ENCODE data around the gene AP3S2.
A peak's percentile ranks its signal among the peaks of the same experiment; 100 is the strongest.
"Not testable (repeated sequence)": the region's sequence is repeated elsewhere in the genome, so short reads cannot be mapped to it uniquely, and the experiment has no call there.

The AP3S2 gene

DNA sequence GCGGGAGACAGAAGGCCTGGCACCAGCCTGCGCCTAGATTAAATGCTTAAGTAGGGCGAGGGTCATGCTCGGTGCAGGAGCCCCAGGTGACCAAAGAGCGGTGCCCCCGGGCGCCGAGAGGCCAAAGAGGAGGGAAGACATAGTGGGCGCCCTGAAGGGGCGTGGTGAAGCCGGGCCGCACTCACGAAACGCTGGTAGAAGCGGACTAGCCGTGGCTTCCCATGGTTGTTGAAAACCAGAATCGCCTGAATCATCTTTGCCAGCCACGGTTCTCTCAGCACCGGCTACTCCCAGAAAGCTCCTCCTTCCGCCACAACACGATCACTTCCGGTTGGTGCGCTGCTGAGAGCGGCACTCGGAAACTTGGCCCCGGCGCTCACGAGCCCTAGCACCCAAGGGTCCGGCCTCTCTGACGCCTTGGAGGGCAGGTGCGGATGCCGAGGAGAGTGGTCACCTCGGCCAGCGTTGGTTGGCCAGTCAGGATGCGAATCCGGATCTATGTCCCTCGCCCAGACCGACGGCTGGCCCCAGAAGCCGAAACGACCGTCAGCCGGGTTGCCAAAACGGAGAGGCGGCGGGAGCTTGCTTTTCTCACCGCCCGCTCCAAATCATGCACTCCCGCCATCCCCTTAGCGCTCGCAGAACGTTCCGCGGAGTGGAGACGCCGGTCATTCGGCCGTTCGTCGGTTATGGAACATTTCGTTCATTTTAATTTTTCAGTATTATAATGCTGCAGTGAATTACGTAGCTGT is at the start of gene AP3S2:
Gene AP3S2 (minus strand): TSS at position 299 of the 752 bp plus-strand sequence. CDS start 45 bp downstream, at position 254.
- peak; percentile 77 to 89 (median 88) for DNase-seq (ENCODE audit: low read depth in 3 of 3)

DNA sequence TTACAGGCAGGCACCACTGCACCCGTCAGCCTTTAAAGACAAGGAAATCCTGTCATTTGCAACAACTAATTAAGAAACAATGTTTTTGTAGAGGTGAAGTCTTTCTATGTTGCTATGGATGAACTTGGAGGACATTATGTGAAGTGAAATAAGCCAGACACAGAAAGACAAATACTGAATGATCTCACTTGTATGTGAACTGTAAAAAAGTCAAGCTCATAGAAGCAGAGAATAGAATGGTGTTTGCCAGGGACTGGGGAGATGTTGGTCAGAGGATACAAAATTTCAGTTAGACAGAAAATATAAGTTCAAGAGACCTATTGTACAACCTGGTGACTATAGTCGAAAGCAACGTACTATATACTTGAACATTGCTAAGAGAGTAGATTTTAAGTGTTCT is 46.1 kb upstream of the AP3S2 start:
- no peak for DNase-seq (ENCODE audit: low read depth in 3 of 3)

DNA sequence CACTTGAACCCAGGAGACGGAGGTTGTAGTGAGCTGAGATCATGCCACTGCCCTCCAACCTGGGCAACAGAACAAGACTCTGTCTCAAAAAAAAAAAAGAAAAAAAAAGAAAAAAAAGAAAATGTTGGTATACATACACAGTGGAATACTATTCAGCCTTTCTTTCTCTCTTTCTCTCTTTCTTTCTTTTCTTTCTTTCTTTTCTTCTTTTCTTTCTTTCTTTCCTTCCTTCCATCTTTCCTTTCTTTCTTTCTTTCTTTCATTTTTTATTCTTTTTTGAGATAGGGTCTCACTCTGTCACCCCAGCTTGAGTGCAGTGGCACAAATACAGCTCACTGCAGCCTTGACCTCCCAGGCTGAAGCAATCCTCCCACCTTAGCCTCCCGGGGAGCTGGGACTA is 45.6 kb upstream of the AP3S2 start:
- DNase-seq (ENCODE audit: low read depth in 3 of 3) = not testable (repeated sequence)

DNA sequence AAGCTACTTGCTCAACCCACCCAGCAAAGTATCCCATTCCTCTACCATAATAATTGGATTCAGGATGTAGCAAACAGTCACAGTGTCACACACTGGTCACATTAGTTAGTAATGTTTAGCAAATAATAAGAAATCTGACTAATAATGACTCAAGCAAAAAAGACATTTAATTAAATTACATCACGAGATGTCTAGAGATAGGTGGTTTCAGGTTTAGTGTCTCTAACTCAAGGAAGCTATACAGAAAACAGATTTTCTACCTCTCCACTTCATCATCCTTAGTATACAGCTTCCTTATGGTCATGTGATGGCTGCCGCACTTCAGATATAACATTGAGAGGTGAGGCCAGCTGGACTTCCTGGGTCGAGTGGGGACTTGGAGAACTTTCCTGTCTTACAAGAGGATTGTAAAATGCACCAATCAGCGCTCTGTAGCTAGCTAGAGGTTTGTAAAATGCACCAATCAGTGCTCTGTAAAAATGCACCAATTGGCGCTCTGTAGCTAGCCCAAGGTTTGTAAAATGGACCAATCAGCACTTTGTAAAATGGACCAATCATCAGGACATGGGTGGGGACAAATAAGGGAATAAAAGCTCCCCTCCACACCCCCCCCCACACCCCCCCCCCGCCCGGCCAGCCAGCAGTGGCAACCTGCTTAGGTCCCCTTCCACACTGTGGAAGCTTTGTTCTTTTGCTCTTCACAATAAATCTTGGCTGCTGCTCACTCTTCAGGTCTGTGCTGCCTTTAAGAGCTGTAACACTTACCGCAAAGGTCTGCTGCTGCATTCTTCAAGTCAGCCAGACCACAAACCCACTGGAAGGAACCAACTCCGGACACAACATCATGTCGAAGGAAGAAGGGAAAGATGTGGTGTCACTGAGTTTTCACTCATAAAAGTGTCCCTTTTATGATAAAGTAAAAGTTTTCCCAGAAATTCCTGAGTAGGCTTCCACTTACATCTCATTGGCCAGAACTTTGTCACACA is 43.9 kb upstream of the AP3S2 start:
- DNase-seq (ENCODE audit: low read depth in 3 of 3) = no peak

DNA sequence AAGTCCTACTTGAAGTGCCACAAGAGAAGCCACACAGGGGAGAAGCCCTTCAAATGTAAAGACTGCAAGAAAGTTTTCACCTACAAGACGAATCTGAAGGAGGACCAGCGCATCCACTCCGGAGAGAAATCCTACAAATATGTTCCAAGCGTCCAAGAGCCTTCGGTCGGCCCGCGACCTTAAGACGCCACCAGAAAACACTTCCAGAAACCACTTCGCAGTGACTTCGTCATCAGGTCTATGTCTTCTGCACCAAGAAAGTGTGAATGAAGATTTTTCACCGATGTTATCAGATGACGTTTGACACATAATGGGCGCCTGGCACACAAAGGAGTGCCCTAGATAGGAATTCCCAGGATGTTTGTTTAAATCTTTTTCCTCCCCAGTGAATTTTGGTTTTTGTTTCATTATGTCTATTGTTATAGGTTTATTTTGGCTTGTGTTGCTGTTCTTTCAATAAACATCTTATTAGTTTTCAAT is 43.0 kb upstream of the AP3S2 start:
- DNase-seq (ENCODE audit: low read depth in 3 of 3) = no peak

DNA sequence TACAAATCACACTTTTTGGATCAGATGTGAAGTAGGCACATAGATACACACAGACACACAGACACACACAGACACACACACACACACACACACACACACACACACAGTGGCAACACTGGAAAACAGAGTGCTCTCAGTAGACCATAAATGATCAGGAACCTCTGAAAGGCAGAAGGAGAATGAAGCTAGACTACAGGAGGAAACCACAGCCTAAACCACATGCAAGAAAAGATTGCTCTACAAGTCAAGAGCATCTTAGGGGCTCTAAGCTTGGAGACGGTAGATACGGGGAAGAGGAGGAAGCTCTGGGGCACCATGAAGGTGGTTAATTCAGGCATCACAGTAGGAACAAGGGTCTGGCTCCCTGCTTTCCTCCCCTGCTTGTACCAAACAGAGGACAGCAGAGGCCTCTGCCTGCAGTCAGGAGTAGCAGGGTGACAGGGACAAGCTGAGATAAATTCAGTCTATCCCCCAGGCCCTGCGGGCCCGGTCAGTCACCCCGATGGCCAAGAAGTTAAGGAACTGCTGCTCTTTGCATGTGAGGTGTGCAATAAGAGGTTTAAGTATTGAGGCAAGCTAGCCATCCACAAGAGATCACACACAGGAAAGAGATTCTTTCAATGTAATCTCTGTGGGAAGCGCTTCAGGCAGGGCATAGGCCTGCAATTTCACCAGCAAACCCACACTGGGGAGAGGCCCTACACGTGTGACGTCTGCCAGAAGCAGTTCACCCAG is 42.4 kb upstream of the AP3S2 start:
- DNase-seq (ENCODE audit: low read depth in 3 of 3) = no peak

DNA sequence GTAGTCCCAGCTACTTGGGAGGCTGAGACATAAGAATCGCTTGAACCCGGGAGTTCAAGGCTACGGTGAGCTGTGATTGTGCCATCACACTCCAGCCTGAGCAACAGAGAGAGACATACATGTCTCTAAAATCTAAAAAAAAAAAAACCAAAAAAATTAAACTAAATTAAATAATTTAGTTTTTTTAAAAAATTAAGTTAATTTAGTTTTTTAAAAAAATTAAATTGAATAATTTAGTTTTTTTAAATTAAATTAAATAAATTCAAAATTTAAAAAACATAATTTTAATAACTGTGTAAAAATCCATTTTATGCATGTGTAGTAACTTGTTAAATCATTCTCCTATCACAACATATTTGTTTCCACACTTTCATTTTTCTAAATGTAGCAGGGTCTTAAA is 39.1 kb upstream of the AP3S2 start:
- DNase-seq (ENCODE audit: low read depth in 3 of 3) = no peak

DNA sequence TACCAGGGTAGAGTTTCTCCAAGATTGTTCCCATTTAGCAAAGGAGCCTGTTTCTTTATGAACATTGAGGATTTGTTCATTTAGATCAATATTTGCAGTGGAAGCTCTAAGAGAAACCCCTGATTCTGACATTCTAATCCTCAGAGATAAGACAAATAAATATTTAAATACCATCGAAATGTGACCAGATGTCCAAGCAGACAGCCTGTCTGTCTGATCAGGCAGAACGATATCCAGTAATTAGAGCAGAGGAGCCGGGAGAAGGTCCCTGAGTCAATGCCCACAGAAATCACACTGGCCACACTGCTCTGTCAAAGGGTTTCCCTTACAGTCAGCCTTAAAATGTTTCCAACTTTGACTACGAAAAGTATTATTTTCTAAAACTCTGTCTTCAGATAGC is 34.6 kb upstream of the AP3S2 start:
- no peak for DNase-seq (ENCODE audit: low read depth in 3 of 3)

DNA sequence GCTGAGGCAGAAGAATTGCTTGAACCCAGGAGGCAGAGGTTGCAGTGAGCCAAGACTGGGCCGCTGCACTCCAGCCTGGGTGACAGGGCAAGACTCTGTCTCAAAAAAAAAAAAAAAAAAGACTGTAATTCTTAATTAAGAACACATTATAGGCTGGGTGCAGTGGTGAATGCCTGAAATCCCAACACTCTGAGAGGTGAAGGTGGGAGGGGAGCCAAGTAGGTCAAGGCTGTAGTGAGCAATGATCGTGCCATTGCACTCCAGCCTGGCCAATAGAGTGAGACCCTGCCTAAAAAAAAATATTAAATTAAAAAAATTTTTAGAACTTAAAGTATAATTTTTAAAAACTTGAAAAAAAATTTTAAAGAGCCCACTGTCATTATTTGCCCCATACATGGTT is 32.4 kb upstream of the AP3S2 start:
- DNase-seq (ENCODE audit: low read depth in 3 of 3) = no peak

DNA sequence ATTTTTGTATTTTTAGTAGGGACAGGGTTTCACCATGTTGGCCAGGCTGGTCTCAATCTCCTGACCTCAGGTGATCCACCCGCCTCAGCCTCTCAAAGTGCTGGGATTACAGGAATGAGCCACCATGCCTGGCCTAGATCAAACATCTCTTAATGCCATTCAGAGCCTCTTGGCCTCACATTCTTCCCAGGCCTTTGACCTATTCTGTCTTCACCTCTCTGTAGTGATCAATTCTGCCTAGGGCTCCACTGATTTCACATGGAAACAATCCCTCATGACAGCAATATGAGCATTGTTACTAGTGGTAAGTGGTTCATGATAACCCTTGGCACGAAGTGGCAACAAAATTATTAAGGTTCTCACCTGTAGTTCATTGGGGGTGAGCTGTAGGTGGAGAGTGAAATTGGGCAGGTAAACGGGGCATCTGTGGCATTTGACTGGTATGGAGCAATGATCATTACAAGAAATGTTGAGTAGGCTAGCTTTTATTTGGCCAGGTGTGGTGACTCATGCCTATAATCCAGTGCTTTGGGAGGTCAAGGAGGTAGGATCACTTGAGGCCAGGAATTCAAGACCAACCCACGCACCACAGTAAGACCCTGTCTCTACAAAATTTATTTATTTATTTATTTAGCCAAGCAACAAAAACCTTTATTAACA is 23.8 kb upstream of the AP3S2 start:
- DNase-seq (ENCODE audit: low read depth in 3 of 3) = no peak

DNA sequence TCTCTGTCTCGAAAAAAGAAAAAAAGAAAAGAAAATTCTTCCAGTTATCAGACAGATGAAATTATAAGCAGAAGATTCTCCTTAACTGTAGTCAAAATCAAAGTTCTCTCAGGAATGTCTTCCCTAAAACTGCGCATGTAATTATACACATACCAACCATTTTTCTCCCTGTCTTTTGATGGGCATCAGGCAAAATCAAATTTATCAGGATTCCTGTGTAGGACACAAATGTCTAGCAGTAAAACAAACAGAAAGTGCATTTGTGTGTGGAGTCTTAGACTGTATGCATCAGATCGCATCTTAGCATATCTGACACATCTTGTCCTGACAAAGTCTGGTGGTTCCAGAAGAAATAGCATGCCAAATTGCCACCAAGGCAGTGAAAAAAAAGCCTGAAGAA is 22.9 kb upstream of the AP3S2 start:
- no peak for DNase-seq (ENCODE audit: low read depth in 3 of 3)

DNA sequence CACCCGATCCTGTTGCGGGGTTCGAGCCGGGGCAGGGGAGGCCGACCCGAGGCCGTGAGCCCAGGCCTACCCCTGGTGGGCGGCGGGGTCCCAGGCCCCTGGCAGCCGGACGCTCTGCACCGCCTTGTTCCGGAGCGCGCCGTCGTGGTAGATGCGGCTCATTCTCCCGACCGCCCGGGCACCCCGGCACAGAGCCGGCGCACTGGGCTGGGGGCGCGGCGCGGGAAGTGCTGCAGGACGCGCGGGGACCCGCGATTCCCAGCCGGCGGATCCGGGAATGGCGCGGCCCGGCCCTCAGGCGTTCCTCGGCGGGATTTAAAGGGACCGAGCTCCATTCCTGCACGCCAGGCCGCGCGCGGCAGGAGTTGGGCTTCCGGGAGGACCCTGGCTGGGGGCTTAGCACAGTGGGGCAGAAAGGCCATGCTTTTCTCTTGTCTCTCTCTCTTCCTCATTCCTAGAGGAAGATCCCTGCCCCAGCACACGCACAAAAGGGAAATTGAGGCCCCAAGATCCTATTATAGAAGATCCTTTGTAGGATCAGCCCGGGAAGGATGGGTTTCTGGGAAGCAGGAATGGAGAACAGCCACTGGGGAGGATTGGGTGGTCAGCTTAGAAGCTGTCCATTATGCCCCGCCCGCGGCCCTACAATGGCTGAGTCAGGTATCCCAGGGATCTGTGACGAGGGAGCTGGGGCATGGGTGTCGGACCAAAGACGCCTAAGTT is 19.0 kb upstream of the AP3S2 start, which contains the start of gene ARPIN:
Gene ARPIN (minus strand): TSS at position 279 of the 723 bp plus-strand sequence. CDS start 117 bp downstream, at position 162.
- DNase-seq (ENCODE audit: low read depth in 3 of 3) = no peak

DNA sequence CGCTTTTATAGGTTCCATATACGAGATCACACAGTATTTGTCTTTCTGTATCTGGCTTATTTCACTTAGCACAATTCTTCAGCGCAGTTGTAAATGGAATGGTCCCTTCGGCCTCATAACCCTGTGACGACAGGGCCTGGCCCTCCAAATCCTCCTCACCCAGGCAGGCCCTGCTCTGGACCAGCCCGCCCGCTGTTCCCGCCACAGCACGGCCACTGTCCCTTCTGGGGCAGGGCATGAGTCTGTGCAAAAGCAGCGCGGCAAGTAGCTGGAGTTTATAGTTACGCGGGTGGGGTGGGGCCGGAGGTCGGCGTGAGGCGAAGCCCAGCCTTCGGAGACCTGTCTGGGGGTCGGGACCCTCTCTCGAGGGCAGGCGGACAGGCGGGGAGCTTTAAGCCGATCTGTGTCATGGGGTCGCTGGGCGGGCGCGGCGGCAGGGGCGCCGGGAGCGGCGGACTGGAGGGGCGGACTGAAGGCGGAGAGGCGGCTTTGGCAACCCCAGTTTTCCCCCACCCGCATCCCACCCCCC is 18.4 kb upstream of the AP3S2 start:
- no peak for DNase-seq (ENCODE audit: low read depth in 3 of 3)

DNA sequence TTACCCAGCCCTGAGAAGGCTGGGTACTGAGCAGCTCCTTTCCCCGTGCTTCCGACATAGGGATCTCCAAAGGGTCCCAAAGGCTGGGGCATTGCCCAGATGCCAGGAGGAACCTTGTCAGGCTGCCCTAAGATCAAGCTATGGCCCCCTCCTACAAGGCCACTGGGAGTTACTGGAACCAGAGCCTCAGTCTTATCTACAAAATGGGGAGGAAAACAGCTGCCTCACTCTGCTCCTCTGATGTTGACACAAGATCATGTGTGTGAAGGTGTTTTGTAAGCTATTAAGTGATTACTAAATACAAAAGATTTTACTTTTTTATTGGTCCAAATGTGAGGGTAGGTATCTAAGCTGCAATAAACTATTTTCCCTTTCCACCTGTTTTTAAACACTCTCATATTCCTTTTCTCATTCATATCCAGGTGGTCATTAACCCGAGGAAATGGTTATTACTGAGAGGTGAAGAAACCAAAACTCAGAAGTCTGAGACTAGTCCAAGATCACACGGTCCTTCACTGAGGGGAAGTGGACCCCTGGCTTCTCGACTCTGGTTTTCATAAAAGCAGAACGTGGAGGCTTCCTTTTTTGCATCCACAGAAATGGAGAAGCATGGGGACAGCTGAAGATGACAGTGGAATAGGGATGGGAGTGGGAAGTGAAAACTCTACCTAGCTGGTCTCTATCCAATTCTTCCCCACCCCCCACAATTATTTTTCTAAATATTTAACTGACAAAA is 17.3 kb upstream of the AP3S2 start:
- DNase-seq (ENCODE audit: low read depth in 3 of 3) = no peak

DNA sequence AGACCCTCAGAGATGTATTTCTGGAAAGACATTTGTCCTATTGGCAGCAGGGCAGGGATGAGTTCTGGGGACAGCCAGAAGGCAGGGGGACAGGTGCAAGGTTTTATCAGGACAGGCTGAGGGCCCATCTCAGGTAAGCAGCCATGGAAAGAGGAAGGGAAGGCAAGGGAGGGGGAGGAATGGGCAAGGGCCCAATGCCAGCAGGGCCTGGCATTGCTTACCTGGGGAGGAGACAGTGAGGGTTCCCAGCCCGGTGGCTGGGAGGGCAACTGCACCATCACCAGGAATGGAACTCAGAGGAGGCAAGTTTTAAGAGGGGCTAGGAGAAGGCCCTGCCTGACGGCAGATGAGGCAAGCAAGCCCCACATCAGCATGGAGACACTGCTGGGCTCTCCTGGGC is 15.8 kb upstream of the AP3S2 start:
- no peak for DNase-seq (ENCODE audit: low read depth in 3 of 3)

DNA sequence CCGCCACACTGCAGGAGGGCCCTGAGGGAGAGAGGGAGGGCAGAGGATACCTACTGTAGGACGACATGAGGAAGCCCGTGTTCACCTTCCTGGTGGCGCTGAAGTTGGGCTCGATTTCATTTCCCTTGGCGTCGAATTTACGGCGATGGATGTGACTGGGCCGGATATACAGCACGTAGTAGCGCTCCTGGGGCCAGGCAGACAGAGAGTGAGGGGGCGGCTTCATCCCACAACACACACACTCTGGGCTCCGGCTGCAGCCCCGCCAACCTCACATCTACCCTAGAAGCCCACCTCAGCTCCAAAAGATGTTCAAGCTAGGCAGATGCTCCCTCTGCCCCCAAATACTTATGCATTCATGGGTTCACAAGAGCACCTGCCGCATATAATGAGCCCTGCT is 14.4 kb upstream of the AP3S2 start:
- no peak for DNase-seq (ENCODE audit: low read depth in 3 of 3)

DNA sequence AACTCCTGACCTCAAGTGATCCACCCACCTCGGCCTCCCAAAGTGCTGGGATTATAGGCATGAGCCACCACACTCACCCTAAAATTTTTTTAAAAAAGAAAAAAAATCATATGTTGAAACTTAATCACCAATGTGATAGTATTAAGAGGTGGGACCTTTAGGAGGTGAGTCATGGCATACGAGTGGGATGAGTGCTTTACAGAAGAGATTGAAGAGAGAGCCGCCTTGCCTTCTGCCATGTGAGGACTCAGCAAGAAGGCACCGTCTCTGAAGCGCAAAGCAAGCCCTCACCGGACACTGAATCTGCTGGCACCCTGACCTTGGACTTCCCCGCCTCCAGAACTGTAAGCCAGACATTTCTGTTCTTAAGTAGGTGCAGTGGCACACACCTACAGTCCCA is 13.5 kb upstream of the AP3S2 start:
- no peak for DNase-seq (ENCODE audit: low read depth in 3 of 3)

DNA sequence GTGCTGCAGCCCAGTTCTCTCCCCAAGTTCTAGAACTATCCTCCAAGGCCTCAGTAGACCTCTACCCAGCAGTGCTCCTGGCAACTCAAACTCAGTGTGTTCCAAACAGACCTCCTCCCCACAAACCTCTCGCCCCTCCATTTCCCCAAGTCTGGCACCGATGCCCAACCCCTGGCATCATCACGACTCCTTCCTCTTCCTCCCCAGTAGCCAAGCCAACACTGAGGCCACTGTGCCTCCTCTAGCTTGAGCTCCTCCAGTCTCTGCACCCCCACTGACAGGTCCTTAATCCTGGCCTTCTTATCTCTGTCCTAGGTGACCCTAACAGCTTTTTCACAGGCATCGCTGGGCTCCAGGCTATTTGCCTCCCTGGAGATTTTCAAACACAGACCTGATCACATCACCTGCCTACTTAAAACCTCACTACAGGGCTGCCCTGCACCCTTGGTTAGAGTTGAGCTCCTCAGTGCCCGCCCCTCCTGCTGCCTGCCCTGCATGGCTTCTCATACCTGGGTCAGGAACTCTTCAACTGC is 12.1 kb upstream of the AP3S2 start:
- DNase-seq (ENCODE audit: low read depth in 3 of 3) = no peak

DNA sequence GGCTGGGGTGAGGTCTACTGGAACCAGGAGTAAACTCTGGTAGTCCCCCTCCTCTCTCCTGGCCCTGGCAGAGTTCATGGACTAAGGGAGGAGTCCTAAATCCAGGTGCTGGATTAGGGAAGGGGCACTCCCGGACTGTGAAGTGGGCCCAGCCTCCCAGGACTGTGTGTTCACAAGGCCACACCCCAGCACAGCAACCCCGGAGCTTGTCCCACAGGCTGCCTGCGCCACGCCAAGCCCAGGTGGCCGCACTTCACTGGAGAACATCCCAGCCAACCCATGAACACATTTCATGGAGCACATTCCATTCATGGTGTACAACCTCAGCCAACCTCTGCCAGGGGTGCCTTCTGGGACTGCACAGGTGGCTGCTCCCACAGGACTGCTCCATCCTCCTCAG is 10.7 kb upstream of the AP3S2 start:
- DNase-seq (ENCODE audit: low read depth in 3 of 3) = no peak

DNA sequence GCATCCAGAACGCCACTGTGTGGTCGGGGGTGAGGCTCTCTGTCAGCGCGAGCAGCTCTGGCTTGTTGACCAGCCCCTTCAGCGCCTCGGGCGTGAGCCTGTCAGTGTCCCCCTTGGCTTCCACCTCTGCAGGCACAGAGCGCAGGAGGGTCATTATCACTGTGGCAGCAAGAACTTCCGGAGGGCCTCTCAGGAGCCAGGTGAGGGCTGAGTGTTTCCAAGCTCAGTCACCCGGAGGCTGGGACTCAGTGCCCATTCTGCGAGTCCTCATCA is 10.0 kb upstream of the AP3S2 start:
- no peak for DNase-seq (ENCODE audit: low read depth in 3 of 3)

All from stimulated activated CD4-positive, alpha-beta T cell treated with anti-CD3 and anti-CD28 coated beads, TNF-alpha, amount 100 ng/mL, for 24 hours (primary cell).